HG02943 (cell line): ENCODE data around the gene DECR2.
"Not testable (repeated sequence)": the region's sequence is repeated elsewhere in the genome, so short reads cannot be mapped to it uniquely, and the experiment has no call there.

ENCODE experiments used
- ATAC-seq: cut with Tn5 transposase; IDR thresholded peaks from one replicate; pipeline ENCODE4 v1.9.1; 2021; ENCODE audit warnings: mild to moderate bottlenecking, low read depth, moderate library complexity; ENCODE audit not compliant: unreplicated experiment

Gene DECR2

GRCh38 chr16:377419-377951, 24.2 kb upstream of the DECR2 start:
- ATAC-seq, result no peak

GRCh38 chr16:378113-378820, 23.4 kb upstream of the DECR2 start:
- ATAC-seq, result not testable (repeated sequence)

- no peak for ATAC-seq
Measured at GRCh38 chr16:378821-379182, 22.9 kb upstream of the DECR2 start.

- no peak for ATAC-seq
Measured at GRCh38 chr16:379183-379960, 22.3 kb upstream of the DECR2 start.

- no peak for ATAC-seq
Measured at GRCh38 chr16:379961-380761, 21.5 kb upstream of the DECR2 start.

- ATAC-seq, result no peak
Measured at GRCh38 chr16:380762-381011, 21.0 kb upstream of the DECR2 start.

GRCh38 chr16:381012-381788, 20.5 kb upstream of the DECR2 start:
- peak; percentile 36 for ATAC-seq

GRCh38 chr16:381789-382717, 19.6 kb upstream of the DECR2 start, which contains the start of gene PGAP6:
TSS of gene PGAP6 (minus strand) at chr16:381978. CDS start at chr16:381821, 157 bp downstream.
- ATAC-seq, result peak; percentile 29

GRCh38 chr16:383326-384051, 18.2 kb upstream of the DECR2 start:
- no peak for ATAC-seq

- ATAC-seq, result no peak
Measured at GRCh38 chr16:386641-387156, 15.0 kb upstream of the DECR2 start.

- ATAC-seq, result not testable (repeated sequence)
Measured at GRCh38 chr16:387761-388666, 13.7 kb upstream of the DECR2 start.

- no peak for ATAC-seq
Measured at GRCh38 chr16:389352-389751, 12.3 kb upstream of the DECR2 start.

- ATAC-seq, result no peak
Measured at GRCh38 chr16:391885-392335, 9.8 kb upstream of the DECR2 start.

- no peak for ATAC-seq
Measured at GRCh38 chr16:392450-393030, 9.1 kb upstream of the DECR2 start.

- no peak for ATAC-seq
Measured at GRCh38 chr16:396199-396598, 5.5 kb upstream of the DECR2 start.

- no peak for ATAC-seq
Measured at GRCh38 chr16:396605-397004, 5.1 kb upstream of the DECR2 start.

GRCh38 chr16:397135-397661, 4.5 kb upstream of the DECR2 start, which contains the start of gene NME4:
TSS of gene NME4 (plus strand) at chr16:397199. CDS start at chr16:397223, 24 bp downstream.
- ATAC-seq, result no peak
